OCI-LY3 (cell line): ENCODE measurements around the gene SMC3.

Source experiments
- H2AFZ ChIP-seq: fragments of 200-600, 300-600 bp; shearing (Covaris generic); 2 replicates; pipeline ENCODE4 v1.6.0; 2014; ENCODE audit warnings: antibody characterized with exemption, low read depth, low read length
- H3K27ac ChIP-seq: fragments of 200-600, 300-600 bp; sonication (generic); 2 replicates; pipeline ENCODE4 v1.5.1; 2014; ENCODE audit warnings: mild to moderate bottlenecking, low read length, moderate library complexity, mixed read lengths
- H3K27me3 ChIP-seq: fragments of 200-600, 300-600 bp; sonication (generic); 2 replicates; pipeline ENCODE4 v1.6.1; 2014; ENCODE audit warnings: low read depth, low read length, mixed read lengths
- H3K36me3 ChIP-seq: fragments of 200-600, 300-600 bp; sonication (generic); replicated peaks from 2 replicates; pipeline ENCODE3; 2014; ENCODE audit warnings: low read depth, low read length, mixed read lengths
- H3K4me1 ChIP-seq: fragments of 300-600, 200-600 bp; sonication (generic); 2 replicates; pipeline ENCODE4 v1.6.1; 2014; ENCODE audit warnings: low read length, mixed read lengths
- H3K4me2 ChIP-seq: fragments of 200-600, 300-600 bp; sonication (generic); 2 replicates; pipeline ENCODE4 v1.6.1; 2014; ENCODE audit warnings: low read length, mixed read lengths
- H3K4me3 ChIP-seq: fragments of 300-600, 200-600 bp; sonication (generic); 2 replicates; pipeline ENCODE4 v1.5.1; 2014; ENCODE audit warnings: antibody characterized with exemption, mild to moderate bottlenecking, low read length, moderate library complexity
- H3K79me2 ChIP-seq: fragments of 300-600, 200-600 bp; shearing (Covaris generic); 2 replicates; pipeline ENCODE4 v1.6.1; 2014; ENCODE audit warnings: mild to moderate bottlenecking, low read length, mixed read lengths
- H3K9ac ChIP-seq: fragments of 300-600, 200-600 bp; shearing (Covaris generic); 2 replicates; pipeline ENCODE4 v1.6.0; 2014; ENCODE audit warnings: mild to moderate bottlenecking, low read length, moderate library complexity
- H3K9me3 ChIP-seq: fragments of 200-600, 300-600 bp; shearing (Covaris generic); 2 replicates; pipeline ENCODE4 v1.6.1; 2014; ENCODE audit warnings: low read length, mixed read lengths; ENCODE audit not compliant: insufficient read depth
- H4K20me1 ChIP-seq: fragments of 200-600, 300-600 bp; sonication (generic); 2 replicates; pipeline ENCODE4 v1.6.1; 2016; ENCODE audit warnings: low read length, mixed read lengths; ENCODE audit not compliant: insufficient read depth
- CTCF ChIP-seq: fragments of 200-600, 300-600 bp; sonication (generic); IDR thresholded peaks from 2 replicates; pipeline ENCODE4 v1.5.1; 2014; ENCODE audit warnings: antibody characterized with exemption, low read length, low read depth
- EZH2phosphoT487 ChIP-seq: fragments of 200-600 bp; shearing (Covaris generic); IDR thresholded peaks from 2 replicates; pipeline ENCODE4 v1.6.1; 2018; ENCODE audit warnings: antibody characterized with exemption, mixed run types, low read depth

The SMC3 gene

GRCh38 chr10:110544958-110545537 lies 22.4 kb upstream of the SMC3 start:
- H3K79me2 ChIP-seq, result no peaks in the 10 kb centered on the region
- H3K4me3 ChIP-seq, result no peak overlapping the region
- no peaks in the 10 kb centered on the region for H3K36me3 ChIP-seq
- H3K27ac ChIP-seq, result no peak overlapping the region
- no peak overlapping the region for H3K4me2 ChIP-seq
- no peaks in the 10 kb centered on the region for H3K9me3 ChIP-seq
- TF ChIP-seq CTCF (no peak), EZH2phosphoT487 (no peak)
- H2AFZ ChIP-seq, result no peak overlapping the region
- no peaks in the 10 kb centered on the region for H4K20me1 ChIP-seq
- peaks cover 19% of the 10 kb centered on the region for H3K27me3 ChIP-seq
- H3K9ac ChIP-seq, result no peak overlapping the region
- H3K4me1 ChIP-seq, result peaks cover 17% of the 10 kb centered on the region

GRCh38 chr10:110546077-110546476 lies 21.4 kb upstream of the SMC3 start:
- Histone ChIP-seq H3K4me1 (peaks cover 17% of the 10 kb centered on the region), H3K36me3 (no peaks in the 10 kb centered on the region), H3K27me3 (peaks cover 25% of the 10 kb centered on the region), H3K79me2 (no peaks in the 10 kb centered on the region), H3K4me2 (no peak overlapping the region), H3K9me3 (no peaks in the 10 kb centered on the region), H3K27ac (no peak overlapping the region), H4K20me1 (no peaks in the 10 kb centered on the region), H3K9ac (no peak overlapping the region), H3K4me3 (no peak overlapping the region), H2AFZ (no peak overlapping the region)
- TF ChIP-seq EZH2phosphoT487 (no peak), CTCF (no peak)

GRCh38 chr10:110546499-110547110 lies 20.9 kb upstream of the SMC3 start:
- H3K79me2 ChIP-seq, result no peaks in the 10 kb centered on the region
- H2AFZ ChIP-seq, result no peak overlapping the region
- no peak overlapping the region for H3K27ac ChIP-seq
- H3K36me3 ChIP-seq, result no peaks in the 10 kb centered on the region
- no peak overlapping the region for H3K9ac ChIP-seq
- peaks cover 29% of the 10 kb centered on the region for H3K27me3 ChIP-seq
- H4K20me1 ChIP-seq, result no peaks in the 10 kb centered on the region
- H3K9me3 ChIP-seq, result no peaks in the 10 kb centered on the region
- peak overlapping the region; percentile 15 for H3K4me2 ChIP-seq
- H3K4me1 ChIP-seq, result peaks cover 17% of the 10 kb centered on the region
- no peak overlapping the region for H3K4me3 ChIP-seq
- TF ChIP-seq EZH2phosphoT487 (no peak), CTCF (no peak)

- no peaks in the 10 kb centered on the region for H4K20me1 ChIP-seq
These were observed 20.2 kb upstream of the SMC3 start for GRCh38 chr10:110547139-110547761.

More at GRCh38 chr10:110547139-110547761, 20.2 kb upstream of the SMC3 start:
- H3K4me2 ChIP-seq, result peak overlapping the region; percentile 15
- no peaks in the 10 kb centered on the region for H3K9me3 ChIP-seq
- peaks cover 17% of the 10 kb centered on the region for H3K4me1 ChIP-seq
- no peak overlapping the region for H3K27ac ChIP-seq
- peaks cover 33% of the 10 kb centered on the region for H3K27me3 ChIP-seq
- H2AFZ ChIP-seq, result no peak overlapping the region
- H3K9ac ChIP-seq, result no peak overlapping the region
- no peaks in the 10 kb centered on the region for H3K79me2 ChIP-seq
- no peaks in the 10 kb centered on the region for H3K36me3 ChIP-seq
- TF ChIP-seq EZH2phosphoT487 (no peak), CTCF (peak; percentile 75)
- H3K4me3 ChIP-seq, result no peak overlapping the region
